Nephron progenitor cell (in vitro differentiated cells): ENCODE data around the gene PRDM16.

ENCODE experiments used
- DNase-seq: peaks from one replicate; pipeline ENCODE4 v3.0.0; 2021
- H3K27ac Mint-ChIP-seq: 2 replicates; pipeline ENCODE4 v1.8.0; 2021; ENCODE audit warnings: mild to moderate bottlenecking, moderate library complexity, mixed read lengths
- H3K27me3 Mint-ChIP-seq: 2 replicates; pipeline ENCODE4 v1.8.0; 2021; ENCODE audit warnings: mild to moderate bottlenecking, low read depth, mixed read lengths; ENCODE audit not compliant: poor library complexity
- H3K36me3 Mint-ChIP-seq: 2 replicates; pipeline ENCODE4 v1.8.0; 2021; ENCODE audit warnings: low read depth, mixed read lengths
- H3K4me1 Mint-ChIP-seq: 2 replicates; pipeline ENCODE4 v1.8.0; 2021; ENCODE audit warnings: mixed read lengths
- H3K4me3 Mint-ChIP-seq: 2 replicates; pipeline ENCODE4 v1.8.0; 2021; ENCODE audit warnings: mild to moderate bottlenecking, moderate library complexity, mixed read lengths
- H3K9me3 Mint-ChIP-seq: 2 replicates; pipeline ENCODE4 v1.8.0; 2021; ENCODE audit warnings: mild to moderate bottlenecking, moderate library complexity, mixed read lengths
- CTCF ChIP-seq: fragments of 200-600 bp; sonication (generic); IDR thresholded peaks from 2 replicates; pipeline ENCODE4 v1.5.0; 2021; ENCODE audit warnings: antibody characterized with exemption

PRDM16 gene

GRCh38 chr1:3135744-3136455 lies 66.9 kb downstream of the PRDM16 start:
- no peak for DNase-seq
- Mint-ChIP-seq H3K36me3 (no peaks in the 10 kb centered on the region), H3K27ac (no peak overlapping the region), H3K27me3 (peaks cover 9% of the 10 kb centered on the region), H3K4me3 (no peak overlapping the region), H3K9me3 (no peaks in the 10 kb centered on the region), H3K4me1 (peaks cover 88% of the 10 kb centered on the region)
- no peak for TF ChIP-seq CTCF

GRCh38 chr1:3136532-3136931 lies 67.5 kb downstream of the PRDM16 start:
- no peak overlapping the region for H3K27ac Mint-ChIP-seq
- H3K4me3 Mint-ChIP-seq, result no peak overlapping the region
- TF ChIP-seq CTCF, result no peak
- no peak for DNase-seq
- peaks cover 9% of the 10 kb centered on the region for H3K27me3 Mint-ChIP-seq
- H3K36me3 Mint-ChIP-seq, result no peaks in the 10 kb centered on the region
- peaks cover 90% of the 10 kb centered on the region for H3K4me1 Mint-ChIP-seq
- H3K9me3 Mint-ChIP-seq, result no peaks in the 10 kb centered on the region

GRCh38 chr1:3137111-3138100 lies 68.4 kb downstream of the PRDM16 start:
- TF ChIP-seq CTCF, result no peak
- Mint-ChIP-seq H3K36me3 (no peaks in the 10 kb centered on the region), H3K27ac (no peak overlapping the region), H3K4me3 (no peak overlapping the region), H3K4me1 (peaks cover 90% of the 10 kb centered on the region), H3K27me3 (peaks cover 9% of the 10 kb centered on the region), H3K9me3 (no peaks in the 10 kb centered on the region)
- DNase-seq, result no peak

- peaks cover 78% of the 10 kb centered on the region for H3K4me1 Mint-ChIP-seq
- H3K27me3 Mint-ChIP-seq, result peaks cover 6% of the 10 kb centered on the region
- no peaks in the 10 kb centered on the region for H3K9me3 Mint-ChIP-seq
Measured at GRCh38 chr1:3138623-3139151, 69.7 kb downstream of the PRDM16 start.

GRCh38 chr1:3139451-3139852 lies 70.4 kb downstream of the PRDM16 start:
- TF ChIP-seq CTCF, result no peak
- Mint-ChIP-seq H3K4me1 (peaks cover 71% of the 10 kb centered on the region), H3K9me3 (no peaks in the 10 kb centered on the region), H3K27me3 (peaks cover 6% of the 10 kb centered on the region), H3K36me3 (no peaks in the 10 kb centered on the region), H3K27ac (no peak overlapping the region), H3K4me3 (no peak overlapping the region)
- DNase-seq, result no peak

More at GRCh38 chr1:3138623-3139151, 69.7 kb downstream of the PRDM16 start:
- H3K4me3 Mint-ChIP-seq, result peak overlapping the region; percentile 58
- no peak for TF ChIP-seq CTCF
- no peaks in the 10 kb centered on the region for H3K36me3 Mint-ChIP-seq
- no peak for DNase-seq
- no peak overlapping the region for H3K27ac Mint-ChIP-seq
